NCI-H2196 treated with DMSO at 0.1 percent for 48 hours (cell line): ENCODE measurements around the gene ADGRL3.
"Not testable (repeated sequence)": the region's sequence is repeated elsewhere in the genome, so short reads cannot be mapped to it uniquely, and the experiment has no call there.

Experiments used
- DNase-seq: peaks from one replicate; lab custom pipeline; 2025; ENCODE audit not compliant: unreplicated experiment; lab: John Stamatoyannopoulos, UW

The ADGRL3 gene

GRCh38 chr4:61204353-61205060 is 4.4 kb downstream of the ADGRL3 start:
- DNase-seq = no peak

- no peak for DNase-seq
These were observed 4.9 kb downstream of the ADGRL3 start for GRCh38 chr4:61205066-61205465.

- not testable (repeated sequence) for DNase-seq
These were observed 7.0 kb downstream of the ADGRL3 start for GRCh38 chr4:61207156-61207555.

GRCh38 chr4:61210186-61210939 is 10.2 kb downstream of the ADGRL3 start:
- DNase-seq = no peak

GRCh38 chr4:61211781-61212180 is 11.7 kb downstream of the ADGRL3 start:
- no peak for DNase-seq

- no peak for DNase-seq
These were observed 12.7 kb downstream of the ADGRL3 start for GRCh38 chr4:61212788-61213187.

GRCh38 chr4:61214680-61215079 is 14.6 kb downstream of the ADGRL3 start:
- DNase-seq = no peak

GRCh38 chr4:61217222-61217621 is 17.1 kb downstream of the ADGRL3 start:
- no peak for DNase-seq

GRCh38 chr4:61220556-61220955 is 20.4 kb downstream of the ADGRL3 start:
- no peak for DNase-seq

- DNase-seq = no peak
These were observed 23.3 kb downstream of the ADGRL3 start for GRCh38 chr4:61223385-61223784.

- DNase-seq = no peak
These were observed 24.4 kb downstream of the ADGRL3 start for GRCh38 chr4:61224573-61224972.

GRCh38 chr4:61225656-61226055 is 25.5 kb downstream of the ADGRL3 start:
- no peak for DNase-seq

- DNase-seq = no peak
These were observed 31.3 kb downstream of the ADGRL3 start for GRCh38 chr4:61231421-61231820.

- no peak for DNase-seq
These were observed 39.1 kb downstream of the ADGRL3 start for GRCh38 chr4:61239250-61239649.

- DNase-seq = no peak
These were observed 43.8 kb downstream of the ADGRL3 start for GRCh38 chr4:61243962-61244361.

- DNase-seq = no peak
These were observed 45.1 kb downstream of the ADGRL3 start for GRCh38 chr4:61245069-61245714.

- no peak for DNase-seq
These were observed 45.9 kb downstream of the ADGRL3 start for GRCh38 chr4:61246034-61246433.

GRCh38 chr4:61248705-61249104 is 48.6 kb downstream of the ADGRL3 start:
- DNase-seq = no peak

GRCh38 chr4:61251129-61251528 is 51.0 kb downstream of the ADGRL3 start:
- peak; percentile 27 for DNase-seq

GRCh38 chr4:61254406-61254805 is 54.3 kb downstream of the ADGRL3 start:
- DNase-seq = no peak

- DNase-seq = no peak
These were observed 73.1 kb downstream of the ADGRL3 start for GRCh38 chr4:61273233-61273632.

- DNase-seq = no peak
These were observed 74.2 kb downstream of the ADGRL3 start for GRCh38 chr4:61274286-61274685.
